ENCODE results near the gene ZBTB47. TPM values are rescaled to one million over a fixed set of nuclear protein-coding genes. Genes with fewer than 3 reads are reported as not detected.

ZBTB47 gene
- total and polyA plus RNA-seq, 2 donors (not counting 1 experiment from before 2014, with no cell fraction given) = 15.6 to 49.4 TPM

DNA sequence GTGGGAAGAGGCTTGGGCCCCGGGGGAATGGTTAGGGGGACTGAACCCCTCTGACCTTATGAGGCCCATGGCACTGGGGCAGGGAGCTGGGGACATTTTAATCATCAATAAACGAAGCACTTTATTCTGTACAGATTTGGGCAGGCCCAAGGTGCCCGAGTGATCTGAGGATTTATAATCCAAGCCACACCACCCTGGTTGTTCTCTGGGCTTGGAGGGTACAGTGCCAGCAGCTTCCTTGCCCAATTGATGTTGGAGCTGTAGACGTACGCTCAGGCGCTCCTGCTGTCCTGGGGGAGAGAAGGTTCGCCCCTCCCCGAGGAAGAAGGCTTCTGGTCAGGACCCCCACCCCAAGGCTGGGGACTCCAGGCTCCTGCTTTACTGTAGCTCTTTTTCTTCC, 12.5 kb downstream of the ZBTB47 start:
- Histone ChIP-seq H3K27ac (ENCODE audit: insufficient read depth, low read length) (no peak overlapping the region), H3K9ac (ENCODE audit: insufficient read depth, low read length) (no peak overlapping the region), H4K20me1 (ENCODE audit: control insufficient read depth, extremely low read depth, insufficient read depth, low read length) (no peaks in the 10 kb centered on the region), H3K79me2 (ENCODE audit: control insufficient read depth, insufficient read depth, low read length) (no peaks in the 10 kb centered on the region), H3K9me3 (ENCODE audit: control insufficient read depth, insufficient read depth, low read depth, low read length) (no peaks in the 10 kb centered on the region), H3K4me2 (ENCODE audit: extremely low read depth, insufficient read depth, low read length) (no peak overlapping the region), H3K4me1 (ENCODE audit: control insufficient read depth, extremely low read depth, insufficient read depth, low read length) (no peaks in the 10 kb centered on the region), H3K36me3 (ENCODE audit: control insufficient read depth, insufficient read depth, low read length) (peaks cover 3% of the 10 kb centered on the region), H3K27me3 (ENCODE audit: control insufficient read depth, insufficient read depth, low read length) (peaks cover 3% of the 10 kb centered on the region), H2AFZ (ENCODE audit: low read length) (no peak overlapping the region), H3K4me3 (replicated peaks in 1 of 4; ENCODE audit: control extremely low read depth in 1 of 4, insufficient read depth in 1 of 4, low read depth in 3 of 4, low read length in 4 of 4) (no peak overlapping the region)
- TF ChIP-seq EZH2 (IDR thresholded peaks at IDR 0.05; ENCODE audit: low read length, missing control alignments) = no peak
- TF ChIP-seq, protein P1, sequence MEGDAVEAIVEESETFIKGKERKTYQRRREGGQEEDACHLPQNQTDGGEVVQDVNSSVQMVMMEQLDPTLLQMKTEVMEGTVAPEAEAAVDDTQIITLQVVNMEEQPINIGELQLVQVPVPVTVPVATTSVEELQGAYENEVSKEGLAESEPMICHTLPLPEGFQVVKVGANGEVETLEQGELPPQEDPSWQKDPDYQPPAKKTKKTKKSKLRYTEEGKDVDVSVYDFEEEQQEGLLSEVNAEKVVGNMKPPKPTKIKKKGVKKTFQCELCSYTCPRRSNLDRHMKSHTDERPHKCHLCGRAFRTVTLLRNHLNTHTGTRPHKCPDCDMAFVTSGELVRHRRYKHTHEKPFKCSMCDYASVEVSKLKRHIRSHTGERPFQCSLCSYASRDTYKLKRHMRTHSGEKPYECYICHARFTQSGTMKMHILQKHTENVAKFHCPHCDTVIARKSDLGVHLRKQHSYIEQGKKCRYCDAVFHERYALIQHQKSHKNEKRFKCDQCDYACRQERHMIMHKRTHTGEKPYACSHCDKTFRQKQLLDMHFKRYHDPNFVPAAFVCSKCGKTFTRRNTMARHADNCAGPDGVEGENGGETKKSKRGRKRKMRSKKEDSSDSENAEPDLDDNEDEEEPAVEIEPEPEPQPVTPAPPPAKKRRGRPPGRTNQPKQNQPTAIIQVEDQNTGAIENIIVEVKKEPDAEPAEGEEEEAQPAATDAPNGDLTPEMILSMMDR (conservative IDR thresholded peaks at IDR 0.05 in 1 of 2, IDR thresholded peaks at IDR 0.05 in 1 of 2; ENCODE audit: low read depth in 1 of 2, low read length in 2 of 2) = no peak
- DNase-seq (ENCODE audit: low read depth in 2 of 2) = no peak

DNA sequence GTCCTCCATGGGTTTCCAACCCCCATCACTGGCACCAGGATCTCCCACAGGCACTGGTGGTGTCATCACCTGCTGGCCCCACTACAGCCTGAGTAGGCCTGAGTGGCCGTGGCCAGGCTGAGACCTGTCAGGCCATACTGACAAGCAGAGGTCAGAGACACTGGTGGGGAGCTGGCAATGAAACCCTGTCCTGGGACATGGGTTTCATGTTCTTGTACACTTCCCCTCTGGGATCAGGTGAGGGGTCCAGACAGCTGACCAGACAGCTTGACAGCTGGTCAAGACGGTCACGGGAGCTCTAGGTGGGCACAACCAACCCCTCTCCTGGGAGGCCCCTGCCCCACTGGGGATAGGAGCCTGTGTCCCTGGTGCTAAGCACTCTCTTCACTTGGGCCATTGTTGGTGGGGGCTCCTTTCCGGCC, 13.1 kb downstream of the ZBTB47 start:
- no peaks in the 10 kb centered on the region for H3K4me1 ChIP-seq (ENCODE audit: control insufficient read depth, extremely low read depth, insufficient read depth, low read length)
- H3K79me2 ChIP-seq (ENCODE audit: control insufficient read depth, insufficient read depth, low read length) = no peaks in the 10 kb centered on the region
- DNase-seq (ENCODE audit: low read depth in 2 of 2) = no peak
- H3K9ac ChIP-seq (ENCODE audit: insufficient read depth, low read length) = no peak overlapping the region
- no peak overlapping the region for H3K4me2 ChIP-seq (ENCODE audit: extremely low read depth, insufficient read depth, low read length)
- H3K27ac ChIP-seq (ENCODE audit: insufficient read depth, low read length) = no peak overlapping the region
- no peaks in the 10 kb centered on the region for H3K9me3 ChIP-seq (ENCODE audit: control insufficient read depth, insufficient read depth, low read depth, low read length)
- H3K36me3 ChIP-seq (ENCODE audit: control insufficient read depth, insufficient read depth, low read length) = peaks cover 3% of the 10 kb centered on the region
- H3K27me3 ChIP-seq (ENCODE audit: control insufficient read depth, insufficient read depth, low read length) = peaks cover 3% of the 10 kb centered on the region
- TF ChIP-seq, protein P1 (conservative IDR thresholded peaks at IDR 0.05 in 1 of 2, IDR thresholded peaks at IDR 0.05 in 1 of 2; ENCODE audit: low read depth in 1 of 2, low read length in 2 of 2) = no peak
- TF ChIP-seq EZH2 (IDR thresholded peaks at IDR 0.05; ENCODE audit: low read length, missing control alignments) = no peak
- H4K20me1 ChIP-seq (ENCODE audit: control insufficient read depth, extremely low read depth, insufficient read depth, low read length) = no peaks in the 10 kb centered on the region
- H3K4me3 ChIP-seq (replicated peaks in 1 of 4; ENCODE audit: control extremely low read depth in 1 of 4, insufficient read depth in 1 of 4, low read depth in 3 of 4, low read length in 4 of 4) = no peak overlapping the region
- no peak overlapping the region for H2AFZ ChIP-seq (ENCODE audit: low read length)

DNA sequence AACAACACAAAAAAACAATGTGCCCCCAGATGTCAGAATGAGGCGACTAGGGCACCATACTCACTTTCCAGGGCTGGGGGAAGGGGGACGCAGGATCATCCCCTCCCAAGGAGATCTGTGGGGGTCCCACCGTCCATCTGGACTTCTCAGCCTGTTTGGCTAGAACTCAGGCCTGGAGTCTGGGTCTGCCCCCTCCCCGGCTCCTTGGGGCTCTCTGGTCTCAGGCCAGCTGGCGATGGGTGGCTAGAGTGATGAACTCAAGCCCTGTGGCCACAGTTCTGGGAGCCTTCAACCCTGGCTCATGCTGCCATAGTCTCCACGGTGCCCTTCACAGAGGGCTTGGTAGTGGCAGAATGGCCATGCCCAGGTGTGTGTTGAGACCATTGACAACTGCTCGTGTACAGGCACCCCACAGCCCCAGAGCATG, 13.6 kb downstream of the ZBTB47 start:
- no peak for DNase-seq (ENCODE audit: low read depth in 2 of 2)
- Histone ChIP-seq H3K9me3 (ENCODE audit: control insufficient read depth, insufficient read depth, low read depth, low read length) (no peaks in the 10 kb centered on the region), H3K79me2 (ENCODE audit: control insufficient read depth, insufficient read depth, low read length) (no peaks in the 10 kb centered on the region), H3K27ac (ENCODE audit: insufficient read depth, low read length) (no peak overlapping the region), H3K36me3 (ENCODE audit: control insufficient read depth, insufficient read depth, low read length) (no peaks in the 10 kb centered on the region), H3K9ac (ENCODE audit: insufficient read depth, low read length) (no peak overlapping the region), H3K4me3 (replicated peaks in 1 of 4; ENCODE audit: control extremely low read depth in 1 of 4, insufficient read depth in 1 of 4, low read depth in 3 of 4, low read length in 4 of 4) (no peak overlapping the region), H3K4me1 (ENCODE audit: control insufficient read depth, extremely low read depth, insufficient read depth, low read length) (no peaks in the 10 kb centered on the region), H4K20me1 (ENCODE audit: control insufficient read depth, extremely low read depth, insufficient read depth, low read length) (no peaks in the 10 kb centered on the region), H3K4me2 (ENCODE audit: extremely low read depth, insufficient read depth, low read length) (no peak overlapping the region), H2AFZ (ENCODE audit: low read length) (no peak overlapping the region), H3K27me3 (ENCODE audit: control insufficient read depth, insufficient read depth, low read length) (peaks cover 3% of the 10 kb centered on the region)
- TF ChIP-seq EZH2 (IDR thresholded peaks at IDR 0.05; ENCODE audit: low read length, missing control alignments) = no peak
- TF ChIP-seq, protein P1 (conservative IDR thresholded peaks at IDR 0.05 in 1 of 2, IDR thresholded peaks at IDR 0.05 in 1 of 2; ENCODE audit: low read depth in 1 of 2, low read length in 2 of 2) = no peak

Measured in fibroblast of lung (primary cell).